HG03108 (cell line): Measurements from ENCODE around the gene RACK1.
"Not testable (repeated sequence)": the region's sequence is repeated elsewhere in the genome, so short reads cannot be mapped to it uniquely, and the experiment has no call there.

Experiments used
- ATAC-seq: cut with Tn5 transposase; IDR thresholded peaks from one replicate; pipeline ENCODE4 v1.9.1; 2021; ENCODE audit warnings: moderate library complexity; ENCODE audit not compliant: unreplicated experiment

The RACK1 gene

GRCh38 chr5:181217111-181217802 lies 26.4 kb downstream of the RACK1 start:
- peak; percentile 22 for ATAC-seq

- no peak for ATAC-seq
These were observed 27.4 kb downstream of the RACK1 start for GRCh38 chr5:181215997-181216989.

GRCh38 chr5:181214249-181214648 lies 29.5 kb downstream of the RACK1 start:
- not testable (repeated sequence) for ATAC-seq

GRCh38 chr5:181212934-181213333 lies 30.8 kb downstream of the RACK1 start:
- no peak for ATAC-seq

GRCh38 chr5:181212080-181212479 lies 31.6 kb downstream of the RACK1 start:
- no peak for ATAC-seq

- ATAC-seq: no peak
These were observed 32.5 kb downstream of the RACK1 start for GRCh38 chr5:181211208-181211607.

- not testable (repeated sequence) for ATAC-seq
These were observed 33.0 kb downstream of the RACK1 start for GRCh38 chr5:181210698-181211097.

GRCh38 chr5:181210148-181210547 lies 33.6 kb downstream of the RACK1 start:
- not testable (repeated sequence) for ATAC-seq

GRCh38 chr5:181209006-181209405 lies 34.7 kb downstream of the RACK1 start:
- not testable (repeated sequence) for ATAC-seq

GRCh38 chr5:181207960-181208253 lies 35.8 kb downstream of the RACK1 start:
- ATAC-seq: no peak

- ATAC-seq: peak; percentile 30
These were observed 36.3 kb downstream of the RACK1 start for GRCh38 chr5:181207214-181207959.

GRCh38 chr5:181205761-181206649 lies 37.7 kb downstream of the RACK1 start:
- no peak for ATAC-seq

- no peak for ATAC-seq
These were observed 38.6 kb downstream of the RACK1 start, which contains the start of gene TRIM7 for GRCh38 chr5:181204826-181205760. Gene TRIM7 (minus strand): TSS chr5:181205196. CDS start chr5:181205110, 86 bp downstream.

- ATAC-seq: no peak
These were observed 39.4 kb downstream of the RACK1 start for GRCh38 chr5:181204113-181204825.

GRCh38 chr5:181203777-181204112 lies 40.0 kb downstream of the RACK1 start:
- ATAC-seq: no peak

GRCh38 chr5:181203093-181203711 lies 40.5 kb downstream of the RACK1 start:
- no peak for ATAC-seq

GRCh38 chr5:181200816-181201215 lies 42.9 kb downstream of the RACK1 start:
- ATAC-seq: no peak
